ENCODE results near the gene PPARG.

DNA sequence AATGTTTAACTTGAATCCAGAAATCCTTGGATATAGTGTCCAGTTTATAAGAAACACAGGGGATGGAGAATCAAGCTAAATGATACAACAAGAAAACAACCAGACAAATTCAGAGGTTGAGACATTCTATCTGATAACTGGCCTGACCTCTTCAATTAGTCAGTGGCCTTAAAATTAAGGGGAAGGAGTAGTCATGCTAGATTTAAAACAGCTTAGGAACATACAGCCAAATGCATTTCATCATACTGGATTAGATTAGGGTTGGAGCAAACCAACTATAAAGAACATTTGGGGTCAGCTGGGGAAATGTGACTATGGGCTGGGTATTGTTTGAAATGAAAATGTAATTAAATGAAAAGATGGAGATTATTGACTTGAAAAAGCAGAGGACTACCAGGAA is 53.3 kb downstream of the PPARG start:
- TF ChIP-seq CTCF (optimal IDR thresholded peaks at IDR 0.05 in 1 of 3, IDR thresholded peaks at IDR 0.05 in 1 of 3, conservative IDR thresholded peaks at IDR 0.05 in 1 of 3; ENCODE audit: extremely low read depth in 1 of 3, insufficient read depth in 2 of 3, low read length in 3 of 3), result no peak
- no peak for TF ChIP-seq EZH2 (IDR thresholded peaks at IDR 0.05; ENCODE audit: low read length)
